HG02970 (cell line): ENCODE measurements around the gene ZSWIM9.
"Not testable (repeated sequence)": the region's sequence is repeated elsewhere in the genome, so short reads cannot be mapped to it uniquely, and the experiment has no call there.

Source experiments
- ATAC-seq: cut with Tn5 transposase; IDR thresholded peaks from one replicate; pipeline ENCODE4 v1.9.1; 2021; ENCODE audit warnings: mild to moderate bottlenecking, moderate library complexity, moderate number of reproducible peaks; ENCODE audit not compliant: unreplicated experiment, low FRiP score

The ZSWIM9 gene

DNA sequence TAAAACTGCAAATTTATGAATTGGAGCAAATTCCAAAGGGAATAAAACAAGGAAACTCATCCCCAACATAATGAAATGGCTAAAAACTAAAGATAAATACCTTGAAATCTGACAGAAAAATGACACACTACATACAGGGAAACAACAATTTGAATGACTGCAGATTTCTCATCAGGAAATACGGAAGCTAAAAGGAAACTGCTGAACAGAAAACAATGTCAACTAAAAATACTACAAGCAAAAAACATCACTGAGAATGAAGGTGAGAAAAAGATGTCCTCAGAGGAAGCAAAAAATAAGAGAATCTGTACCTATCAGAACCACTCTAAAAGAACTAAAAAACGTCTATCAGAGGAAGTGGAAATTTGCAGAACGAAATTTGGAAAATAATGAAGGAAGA, 39.5 kb downstream of the ZSWIM9 start:
- no peak for ATAC-seq

- no peak for ATAC-seq
Measured at GRCh38 chr19:48213959-48214358, 43.5 kb downstream of the ZSWIM9 start.

GRCh38 chr19:48216933-48217332, 46.5 kb downstream of the ZSWIM9 start:
- ATAC-seq: no peak

DNA sequence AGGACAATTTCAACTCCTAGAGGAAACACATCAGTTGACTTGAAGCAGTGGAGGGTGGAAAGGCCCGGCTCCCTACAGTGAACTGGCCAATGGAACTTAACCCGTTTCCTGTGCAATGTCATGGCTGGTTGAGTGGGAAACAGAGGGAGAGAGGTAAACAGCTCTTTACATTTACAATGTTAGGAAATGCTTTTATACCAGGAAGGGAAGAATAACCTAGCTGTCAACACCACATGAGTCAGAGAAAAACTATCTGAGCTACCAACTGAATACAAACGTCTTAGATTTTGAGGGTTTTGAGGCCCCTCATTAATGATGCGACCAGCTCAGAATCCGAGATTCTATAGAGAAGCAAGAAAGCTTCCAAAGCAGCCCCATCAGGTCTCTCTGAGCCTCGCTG, 48.5 kb downstream of the ZSWIM9 start:
- no peak for ATAC-seq

GRCh38 chr19:48220784-48221183, 50.3 kb downstream of the ZSWIM9 start:
- ATAC-seq: not testable (repeated sequence)

DNA sequence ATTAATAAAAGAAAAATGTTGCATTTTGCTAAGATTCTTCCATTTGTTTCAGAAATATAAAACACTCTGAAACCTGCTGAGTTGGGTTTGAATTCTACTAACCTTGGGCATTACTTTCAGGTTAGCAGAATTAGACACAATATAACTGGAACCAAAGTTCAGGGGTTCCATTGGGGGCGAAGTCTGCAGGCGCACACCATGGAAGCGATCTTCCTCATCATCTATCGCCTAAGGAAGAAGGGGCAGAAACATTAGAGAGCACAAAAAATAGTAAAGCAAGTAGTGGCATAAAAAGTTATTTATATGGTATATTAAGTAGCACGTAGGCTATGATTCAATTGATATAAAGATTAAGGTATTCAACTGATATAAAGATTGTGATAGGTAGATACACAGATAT, 51.1 kb downstream of the ZSWIM9 start:
- ATAC-seq: no peak

GRCh38 chr19:48230555-48231129, 60.2 kb downstream of the ZSWIM9 start:
- ATAC-seq: no peak

GRCh38 chr19:48237057-48237456, 66.6 kb downstream of the ZSWIM9 start:
- no peak for ATAC-seq

DNA sequence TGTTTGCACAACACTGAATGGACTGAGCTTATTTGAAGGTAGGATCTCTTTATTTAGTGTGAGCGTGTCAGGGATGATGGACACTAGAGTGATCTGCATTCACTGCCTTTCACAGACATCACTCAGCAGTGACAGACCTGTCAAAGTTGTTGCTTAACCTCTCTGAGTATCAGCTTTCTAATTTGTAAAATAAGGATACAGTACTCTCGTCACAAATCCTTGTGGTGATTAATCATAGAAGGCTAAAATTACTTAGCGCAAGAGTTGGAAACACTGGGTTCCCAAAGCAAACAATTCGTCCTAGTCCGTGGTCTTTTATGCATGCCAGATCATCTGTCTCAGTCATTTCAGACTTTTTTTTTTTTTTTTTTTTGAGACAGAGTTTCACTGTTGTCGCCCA, 68.6 kb downstream of the ZSWIM9 start:
- ATAC-seq: no peak

- ATAC-seq: no peak
Measured at GRCh38 chr19:48239582-48240141, 69.2 kb downstream of the ZSWIM9 start.

DNA sequence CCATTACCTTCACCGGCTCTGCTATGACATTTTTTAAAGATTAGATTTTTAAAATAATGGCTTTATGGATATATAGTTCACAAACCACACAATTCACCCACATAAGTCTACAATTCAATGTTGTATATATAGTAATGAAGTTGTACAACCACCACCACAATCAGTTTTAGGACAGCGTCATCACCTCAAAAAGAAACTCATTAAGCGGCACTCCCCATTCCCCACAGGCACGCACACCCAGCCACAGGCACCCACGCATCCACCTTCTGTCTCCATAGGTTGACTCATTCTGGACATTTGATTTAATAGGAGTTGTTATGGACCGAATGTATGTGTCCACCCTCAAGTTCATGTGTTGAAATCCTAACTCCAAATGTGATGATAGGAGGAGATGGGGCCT, 71.3 kb downstream of the ZSWIM9 start:
- not testable (repeated sequence) for ATAC-seq

GRCh38 chr19:48244281-48244680, 73.8 kb downstream of the ZSWIM9 start:
- ATAC-seq: no peak

DNA sequence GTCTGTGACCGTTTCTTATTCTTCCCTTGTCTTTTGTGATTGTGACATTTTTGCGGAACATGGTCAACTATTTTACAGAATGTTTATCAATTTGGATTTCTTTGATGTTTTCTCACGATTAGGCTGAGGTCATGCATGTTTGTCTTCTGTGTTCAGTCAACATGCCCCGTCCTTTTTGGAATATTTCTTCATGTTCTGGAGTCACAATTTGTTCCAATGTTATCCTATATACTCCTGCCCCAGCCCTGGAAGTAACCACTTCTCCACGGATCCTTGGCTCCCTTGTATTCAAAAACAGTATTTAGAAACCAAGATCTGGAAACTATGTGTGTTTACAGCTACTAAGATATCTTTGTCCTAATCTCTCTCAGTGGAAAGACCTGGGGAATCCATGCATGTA, 75.6 kb downstream of the ZSWIM9 start:
- no peak for ATAC-seq

GRCh38 chr19:48247212-48247611, 76.7 kb downstream of the ZSWIM9 start:
- ATAC-seq: no peak
